ENCODE measurements around the gene ARPC2. TPM values are rescaled to one million over a fixed set of nuclear protein-coding genes. Genes with fewer than 3 reads are reported as not detected.
A peak's percentile ranks its signal among the peaks of the same experiment; 100 is the strongest.

Gene ARPC2
- total and polyA plus RNA-seq, 3 experiments from 2014 or later: 575 to 970 (median 600) TPM

DNA sequence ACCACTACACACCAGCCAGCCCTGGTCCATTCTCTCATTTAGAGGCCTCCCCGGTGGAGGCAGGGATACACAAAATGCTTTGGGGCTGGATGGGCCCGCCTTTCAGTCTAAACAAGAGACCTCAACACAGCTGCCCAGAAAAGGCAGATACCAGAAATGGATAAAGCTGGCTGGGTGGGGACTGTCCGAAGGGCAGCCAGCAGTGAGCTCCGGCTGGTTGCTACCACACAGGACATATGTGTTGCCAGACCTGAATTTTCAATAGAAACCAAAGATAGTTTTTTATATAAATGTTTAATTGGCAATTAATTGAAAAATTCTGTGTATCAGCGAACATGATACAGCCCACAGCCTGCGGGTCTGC, 45.2 kb downstream of the ARPC2 start:
- peak overlapping the region in 1 of 8 donors; percentile 26 for H3K27ac Mint-ChIP-seq
- H3K27me3 Mint-ChIP-seq: no peaks in the 10 kb centered on the region

DNA sequence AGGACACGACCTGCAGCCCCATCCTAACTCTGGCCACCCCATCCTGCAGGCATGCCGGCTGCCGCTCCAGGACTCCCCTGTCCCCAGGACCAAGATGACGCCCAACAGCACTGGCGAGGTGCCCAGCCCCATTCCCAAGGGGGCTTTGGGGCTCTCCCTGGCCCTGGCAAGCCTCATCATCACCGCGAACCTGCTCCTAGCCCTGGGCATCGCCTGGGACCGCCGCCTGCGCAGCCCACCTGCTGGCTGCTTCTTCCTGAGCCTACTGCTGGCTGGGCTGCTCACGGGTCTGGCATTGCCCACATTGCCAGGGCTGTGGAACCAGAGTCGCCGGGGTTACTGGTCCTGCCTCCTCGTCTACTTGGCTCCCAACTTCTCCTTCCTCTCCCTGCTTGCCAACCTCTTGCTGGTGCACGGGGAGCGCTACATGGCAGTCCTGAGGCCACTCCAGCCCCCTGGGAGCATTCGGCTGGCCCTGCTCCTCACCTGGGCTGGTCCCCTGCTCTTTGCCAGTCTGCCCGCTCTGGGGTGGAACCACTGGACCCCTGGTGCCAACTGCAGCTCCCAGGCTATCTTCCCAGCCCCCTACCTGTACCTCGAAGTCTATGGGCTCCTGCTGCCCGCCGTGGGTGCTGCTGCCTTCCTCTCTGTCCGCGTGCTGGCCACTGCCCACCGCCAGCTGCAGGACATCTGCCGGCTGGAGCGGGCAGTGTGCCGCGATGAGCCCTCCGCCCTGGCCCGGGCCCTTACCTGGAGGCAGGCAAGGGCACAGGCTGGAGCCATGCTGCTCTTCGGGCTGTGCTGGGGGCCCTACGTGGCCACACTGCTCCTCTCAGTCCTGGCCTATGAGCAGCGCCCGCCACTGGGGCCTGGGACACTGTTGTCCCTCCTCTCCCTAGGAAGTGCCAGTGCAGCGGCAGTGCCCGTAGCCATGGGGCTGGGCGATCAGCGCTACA, 45.9 kb downstream of the ARPC2 start:
- no peaks in the 10 kb centered on the region for H3K27me3 ChIP-seq (ENCODE audit: insufficient read depth, low read length, poor library complexity, severe bottlenecking)
- H3K9me3 ChIP-seq (ENCODE audit: low read length): no peaks in the 10 kb centered on the region
- Mint-ChIP-seq H3K36me3 (peaks cover 0 to 50% (median 4%) of the 10 kb centered on the region in 3 donors), H3K9me3 (no peaks in the 10 kb centered on the region), H3K4me1 (peaks cover 17 to 38% (median 20%) of the 10 kb centered on the region in 3 donors), H3K4me3 (no peak overlapping the region), H3K27me3 (no peaks in the 10 kb centered on the region), H3K27ac (peak overlapping the region in 1 of 8 donors; percentile 74)
- H3K4me3 ChIP-seq (ENCODE audit: low read length): no peak overlapping the region
- POLR2A ChIA-PET: no interaction called here
- H3K27ac ChIP-seq (ENCODE audit: low read depth, low read length): no peak overlapping the region
- no peak for DNase-seq
- CTCF ChIA-PET: no interaction called here
- H3K4me1 ChIP-seq (ENCODE audit: insufficient read depth, low read length): peaks cover under 1% of the 10 kb centered on the region
- peaks cover 25% of the 10 kb centered on the region for H3K36me3 ChIP-seq (ENCODE audit: insufficient read depth, low read length)

More for the DNA sequence above, 45.2 kb downstream of the ARPC2 start:
- ChIA-PET CTCF (interaction anchor here (1.3 kb wide), 1 partner anchor 8 kb away, joined by 4 read pairs; the partner anchor contains the start of genes AAMP and PNKD), POLR2A (interaction anchor here (0.9 to 1.0 kb wide), 2 partner anchors 8 to 44 kb away, joined by 3 read pairs; no protein-coding TSS in a partner anchor)
- H3K4me3 Mint-ChIP-seq: no peak overlapping the region
- peaks cover 19 to 38% (median 22%) of the 10 kb centered on the region in 3 donors for H3K4me1 Mint-ChIP-seq
- peaks cover 0 to 44% (median 4%) of the 10 kb centered on the region in 3 donors for H3K36me3 Mint-ChIP-seq
- Histone ChIP-seq H3K4me3 (ENCODE audit: low read length) (no peak overlapping the region), H3K27ac (ENCODE audit: low read depth, low read length) (no peak overlapping the region), H3K36me3 (ENCODE audit: insufficient read depth, low read length) (peaks cover 25% of the 10 kb centered on the region), H3K4me1 (ENCODE audit: insufficient read depth, low read length) (peaks cover 8% of the 10 kb centered on the region), H3K9me3 (ENCODE audit: low read length) (no peaks in the 10 kb centered on the region), H3K27me3 (ENCODE audit: insufficient read depth, low read length, poor library complexity, severe bottlenecking) (no peaks in the 10 kb centered on the region)
- no peak for DNase-seq
- no peaks in the 10 kb centered on the region for H3K9me3 Mint-ChIP-seq

DNA sequence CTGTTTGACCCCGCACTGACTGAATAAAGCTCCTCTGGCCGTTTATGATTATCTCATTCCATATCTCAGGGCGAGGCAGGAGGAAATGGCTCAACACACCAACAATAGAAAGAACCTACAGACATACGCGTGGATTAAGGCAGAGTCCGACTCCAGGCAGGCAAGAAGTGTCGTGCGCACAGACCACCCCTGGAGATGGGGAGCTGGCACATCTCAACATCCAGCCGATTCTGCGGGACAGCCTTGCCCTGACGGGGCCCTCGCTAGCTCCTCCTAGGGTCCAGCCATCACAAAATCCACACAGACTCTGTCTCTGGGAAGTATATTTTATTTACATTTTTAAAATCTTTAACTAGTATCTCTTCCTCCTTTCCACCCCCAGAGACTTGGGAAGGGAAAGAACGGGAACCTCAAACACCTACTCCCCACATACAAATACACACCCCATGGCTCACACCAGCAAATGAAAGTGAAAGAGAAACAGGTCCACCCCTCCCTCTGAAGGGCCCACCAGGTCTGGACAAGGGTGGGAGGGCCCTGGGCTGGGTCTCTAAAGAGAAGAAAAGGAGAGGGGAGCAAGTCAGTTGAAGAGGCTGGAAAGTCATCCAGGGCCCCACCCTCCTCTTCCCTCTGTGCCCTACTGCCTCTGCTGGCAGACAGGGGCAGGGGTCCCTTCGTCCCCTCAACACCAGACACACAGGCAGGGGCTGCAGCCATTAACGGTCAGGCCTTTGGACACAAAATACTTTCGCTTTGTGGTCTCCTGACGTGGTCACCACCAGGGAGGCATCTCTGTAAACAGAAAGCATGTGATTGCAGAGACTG, 47.0 kb downstream of the ARPC2 start:
- ChIA-PET POLR2A (no interaction called here), CTCF (no interaction called here)
- Histone ChIP-seq H3K27me3 (ENCODE audit: insufficient read depth, low read length, poor library complexity, severe bottlenecking) (no peaks in the 10 kb centered on the region), H3K9me3 (ENCODE audit: low read length) (no peaks in the 10 kb centered on the region), H3K27ac (ENCODE audit: low read depth, low read length) (no peak overlapping the region), H3K36me3 (ENCODE audit: insufficient read depth, low read length) (peaks cover 25% of the 10 kb centered on the region), H3K4me3 (ENCODE audit: low read length) (no peak overlapping the region), H3K4me1 (ENCODE audit: insufficient read depth, low read length) (peaks cover 2% of the 10 kb centered on the region)
- Mint-ChIP-seq H3K36me3 (peaks cover 0 to 51% (median 4%) of the 10 kb centered on the region in 3 donors), H3K27me3 (no peaks in the 10 kb centered on the region), H3K4me3 (peak overlapping the region in 1 of 7 donors; percentile 24), H3K9me3 (no peaks in the 10 kb centered on the region), H3K4me1 (peaks cover 17 to 38% (median 22%) of the 10 kb centered on the region in 3 donors), H3K27ac (peak overlapping the region in 4 of 8 donors; percentile 5 to 50 (median 31))
- DNase-seq: peak in 1 of 5 donors; percentile 45

DNA sequence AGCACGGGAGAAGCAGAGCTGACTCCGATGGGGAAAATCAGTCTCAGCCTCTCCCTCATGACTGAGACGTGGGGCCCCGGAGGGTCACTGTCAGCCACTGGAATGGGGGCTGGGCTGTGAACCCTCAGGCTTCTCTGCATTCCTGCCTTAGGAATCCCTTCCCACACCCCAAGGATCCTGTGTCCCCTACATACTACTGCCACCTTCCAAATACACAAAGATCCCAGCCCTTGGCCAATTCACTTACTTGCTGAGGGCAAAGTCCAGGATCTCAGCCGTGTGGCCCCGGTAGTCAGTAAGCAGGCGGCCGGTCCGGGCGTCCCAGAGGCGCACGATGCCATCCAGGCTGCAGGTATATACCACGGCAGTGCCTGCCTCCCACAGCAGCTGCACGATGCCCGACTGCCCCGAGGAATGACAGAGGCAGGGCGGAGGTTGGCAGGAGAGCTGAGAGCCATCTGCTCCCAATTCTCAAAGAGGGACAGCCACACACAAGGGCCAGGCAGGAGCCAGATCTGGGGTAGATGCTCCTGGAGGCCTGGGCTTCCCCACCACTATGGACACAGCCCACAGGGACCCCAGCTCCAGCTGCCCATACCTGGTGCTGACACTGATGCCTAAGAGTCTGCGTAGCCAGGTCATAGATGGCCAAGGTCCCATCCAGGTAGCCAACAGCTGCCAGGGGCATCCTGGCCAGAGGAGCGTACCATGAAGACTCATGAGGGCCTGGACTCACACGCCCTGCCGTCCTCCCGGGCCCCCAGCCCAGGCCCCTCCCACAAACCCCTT, 48.0 kb downstream of the ARPC2 start:
- peaks cover 0 to 60% (median 4%) of the 10 kb centered on the region in 3 donors for H3K36me3 Mint-ChIP-seq
- Histone ChIP-seq H3K27me3 (ENCODE audit: insufficient read depth, low read length, poor library complexity, severe bottlenecking) (no peaks in the 10 kb centered on the region), H3K27ac (ENCODE audit: low read depth, low read length) (no peak overlapping the region), H3K4me1 (ENCODE audit: insufficient read depth, low read length) (peaks cover 6% of the 10 kb centered on the region), H3K4me3 (ENCODE audit: low read length) (no peak overlapping the region), H3K9me3 (ENCODE audit: low read length) (no peaks in the 10 kb centered on the region), H3K36me3 (ENCODE audit: insufficient read depth, low read length) (peaks cover 25% of the 10 kb centered on the region)
- H3K4me1 Mint-ChIP-seq: peaks cover 21 to 40% (median 29%) of the 10 kb centered on the region in 3 donors
- H3K27me3 Mint-ChIP-seq: no peaks in the 10 kb centered on the region
- DNase-seq: no peak
- ChIA-PET POLR2A (interaction anchor here (0.7 kb wide), 1 partner anchor 8 kb away, joined by 3 read pairs; no protein-coding TSS in a partner anchor), CTCF (no interaction called here)
- peak overlapping the region in 1 of 7 donors; percentile 13 for H3K4me3 Mint-ChIP-seq
- H3K27ac Mint-ChIP-seq: peak overlapping the region in 3 of 8 donors; percentile 12 to 70 (median 48)
- H3K9me3 Mint-ChIP-seq: no peaks in the 10 kb centered on the region

- H3K4me1 Mint-ChIP-seq: peaks cover 25 to 45% (median 33%) of the 10 kb centered on the region in 3 donors
- peaks cover 0 to 65% (median 4%) of the 10 kb centered on the region in 3 donors for H3K36me3 Mint-ChIP-seq
- peak overlapping the region in 2 of 8 donors; percentile 48 to 70 for H3K27ac Mint-ChIP-seq
- no peaks in the 10 kb centered on the region for H3K27me3 Mint-ChIP-seq
- Histone ChIP-seq H3K4me1 (ENCODE audit: insufficient read depth, low read length) (peaks cover 7% of the 10 kb centered on the region), H3K27ac (ENCODE audit: low read depth, low read length) (no peak overlapping the region), H3K9me3 (ENCODE audit: low read length) (no peaks in the 10 kb centered on the region), H3K4me3 (ENCODE audit: low read length) (no peak overlapping the region), H3K27me3 (ENCODE audit: insufficient read depth, low read length, poor library complexity, severe bottlenecking) (no peaks in the 10 kb centered on the region), H3K36me3 (ENCODE audit: insufficient read depth, low read length) (peaks cover 25% of the 10 kb centered on the region)
- ChIA-PET POLR2A (no interaction called here), CTCF (interaction anchor here (1.3 to 1.4 kb wide), 2 partner anchors 8 to 80 kb away, joined by 5 to 6 read pairs; no protein-coding TSS in a partner anchor)
- peak overlapping the region in 1 of 7 donors; percentile 73 for H3K4me3 Mint-ChIP-seq
- H3K9me3 Mint-ChIP-seq: no peaks in the 10 kb centered on the region
- no peak for DNase-seq
Observed at GRCh38 chr2:218265626-218266025, 48.6 kb downstream of the ARPC2 start.

DNA sequence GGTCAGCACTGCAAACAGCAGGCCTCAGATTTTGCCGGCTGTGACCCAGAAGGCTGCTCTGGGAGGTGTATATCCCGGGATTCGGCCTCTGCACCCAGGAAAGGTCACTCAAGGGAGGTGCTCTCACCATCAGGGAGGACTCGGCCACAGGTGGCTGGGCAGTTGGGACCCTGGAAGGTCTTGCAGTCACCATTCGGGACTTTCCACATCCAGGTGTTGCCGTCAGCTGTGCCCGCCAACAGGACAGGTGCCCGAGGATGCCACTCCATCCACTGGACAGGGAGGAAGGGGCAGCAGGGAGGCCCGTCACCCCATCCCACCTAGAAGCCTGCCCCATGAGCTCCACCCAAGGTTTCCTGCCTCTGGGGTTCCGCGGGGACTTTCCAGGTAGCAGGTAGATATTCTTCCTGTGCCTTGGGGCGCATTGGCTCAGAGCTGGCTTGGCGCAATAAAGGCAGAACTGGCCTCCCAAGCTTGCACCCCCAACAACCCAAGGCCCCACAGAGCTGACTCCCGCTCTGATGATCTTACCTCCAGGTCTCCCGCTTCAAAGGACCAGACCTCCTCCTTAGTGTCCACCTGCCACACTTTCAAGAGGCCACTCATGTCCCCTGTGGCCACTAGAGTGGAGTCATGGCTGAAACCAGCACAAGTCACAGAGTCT, 49.5 kb downstream of the ARPC2 start:
- peaks cover 25% of the 10 kb centered on the region for H3K36me3 ChIP-seq (ENCODE audit: insufficient read depth, low read length)
- H3K9me3 ChIP-seq (ENCODE audit: low read length): no peaks in the 10 kb centered on the region
- POLR2A ChIA-PET: no interaction called here
- no peaks in the 10 kb centered on the region for H3K9me3 Mint-ChIP-seq
- peak overlapping the region in 1 of 7 donors; percentile 83 for H3K4me3 Mint-ChIP-seq
- H3K27me3 Mint-ChIP-seq: no peaks in the 10 kb centered on the region
- peaks cover 15% of the 10 kb centered on the region for H3K4me1 ChIP-seq (ENCODE audit: insufficient read depth, low read length)
- H3K4me3 ChIP-seq (ENCODE audit: low read length): no peak overlapping the region
- H3K27ac Mint-ChIP-seq: peak overlapping the region in 2 of 8 donors; percentile 7 to 66
- H3K27ac ChIP-seq (ENCODE audit: low read depth, low read length): no peak overlapping the region
- H3K27me3 ChIP-seq (ENCODE audit: insufficient read depth, low read length, poor library complexity, severe bottlenecking): no peaks in the 10 kb centered on the region
- CTCF ChIA-PET: interaction anchor here (1.2 to 1.4 kb wide), 3 partner anchors 9 to 81 kb away, joined by 3 to 6 read pairs (median 5); no protein-coding TSS in a partner anchor
- peaks cover 0 to 65% (median 4%) of the 10 kb centered on the region in 3 donors for H3K36me3 Mint-ChIP-seq
- H3K4me1 Mint-ChIP-seq: peaks cover 32 to 50% (median 41%) of the 10 kb centered on the region in 3 donors
- no peak for DNase-seq

DNA sequence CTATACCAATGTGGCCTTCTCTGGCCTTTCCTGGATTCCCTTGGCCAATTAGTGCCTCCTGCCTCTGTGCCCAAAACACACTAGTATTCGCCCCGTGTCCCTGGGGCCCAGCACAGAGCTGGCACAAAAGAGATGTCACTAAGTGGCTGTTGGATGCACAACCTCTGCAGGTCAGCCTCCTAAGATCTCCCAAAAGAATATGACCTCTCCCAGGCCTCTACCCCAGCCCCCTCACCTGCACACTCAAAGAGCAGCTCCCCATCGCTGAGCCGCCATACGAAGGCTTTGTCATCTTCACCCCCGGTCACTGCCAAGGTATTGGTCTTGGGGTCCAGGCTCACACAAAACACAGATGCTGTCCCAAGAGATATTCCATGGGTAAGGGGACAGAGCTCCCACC, 50.3 kb downstream of the ARPC2 start:
- no peak overlapping the region for H3K27ac ChIP-seq (ENCODE audit: low read depth, low read length)
- H3K36me3 ChIP-seq (ENCODE audit: insufficient read depth, low read length): peaks cover 25% of the 10 kb centered on the region
- H3K4me3 ChIP-seq (ENCODE audit: low read length): no peak overlapping the region
- H3K4me1 ChIP-seq (ENCODE audit: insufficient read depth, low read length): peaks cover 23% of the 10 kb centered on the region
- H3K36me3 Mint-ChIP-seq: peaks cover 0 to 71% (median 4%) of the 10 kb centered on the region in 3 donors
- H3K27ac Mint-ChIP-seq: peak overlapping the region in 6 of 8 donors; percentile 29 to 90 (median 64)
- peaks cover 40 to 57% (median 49%) of the 10 kb centered on the region in 3 donors for H3K4me1 Mint-ChIP-seq
- ChIA-PET POLR2A (no interaction called here), CTCF (interaction anchor here (1.2 to 1.4 kb wide), 2 partner anchors 13 to 82 kb away, joined by 3 to 5 read pairs; no protein-coding TSS in a partner anchor)
- no peaks in the 10 kb centered on the region for H3K9me3 Mint-ChIP-seq
- H3K27me3 Mint-ChIP-seq: no peaks in the 10 kb centered on the region
- no peaks in the 10 kb centered on the region for H3K27me3 ChIP-seq (ENCODE audit: insufficient read depth, low read length, poor library complexity, severe bottlenecking)
- no peaks in the 10 kb centered on the region for H3K9me3 ChIP-seq (ENCODE audit: low read length)
- H3K4me3 Mint-ChIP-seq: peak overlapping the region in 5 of 7 donors; percentile 21 to 83 (median 41)
- no peak for DNase-seq

Measured in CD8-positive, alpha-beta memory T cell (primary cell).